ENCODE data around the gene ZNF787.
"Not testable (repeated sequence)": the region's sequence is repeated elsewhere in the genome, so short reads cannot be mapped to it uniquely, and the experiment has no call there.

The ZNF787 gene

GRCh38 chr19:56121180-56122167 lies at the start of gene ZNF787:
Gene ZNF787 (minus strand): TSS chr19:56121295. CDS start chr19:56103217, 18,078 bp downstream.
- DNase-seq (ENCODE audit: low spot score): peak; percentile 86

DNA sequence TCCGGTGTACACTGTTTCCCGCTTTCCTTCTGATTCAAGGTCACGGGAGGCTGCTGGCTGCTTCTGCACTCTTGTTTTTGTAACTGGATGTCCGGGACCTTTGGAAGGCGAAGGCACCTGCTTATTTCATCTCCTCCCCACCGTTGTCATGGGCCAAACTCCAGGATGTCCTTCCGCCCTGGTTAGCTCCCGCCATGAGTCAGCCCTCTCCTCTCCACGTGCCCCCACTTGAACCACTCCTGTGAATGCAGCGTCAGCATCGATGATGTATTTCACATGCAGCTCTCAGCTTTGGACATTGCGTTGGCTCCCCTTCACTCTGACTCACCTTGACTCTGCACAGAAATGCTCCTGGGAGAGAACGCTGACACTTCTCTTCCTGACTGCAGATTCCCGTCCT lies 49.2 kb upstream of the ZNF787 start:
- no peak for DNase-seq (ENCODE audit: low spot score)

DNA sequence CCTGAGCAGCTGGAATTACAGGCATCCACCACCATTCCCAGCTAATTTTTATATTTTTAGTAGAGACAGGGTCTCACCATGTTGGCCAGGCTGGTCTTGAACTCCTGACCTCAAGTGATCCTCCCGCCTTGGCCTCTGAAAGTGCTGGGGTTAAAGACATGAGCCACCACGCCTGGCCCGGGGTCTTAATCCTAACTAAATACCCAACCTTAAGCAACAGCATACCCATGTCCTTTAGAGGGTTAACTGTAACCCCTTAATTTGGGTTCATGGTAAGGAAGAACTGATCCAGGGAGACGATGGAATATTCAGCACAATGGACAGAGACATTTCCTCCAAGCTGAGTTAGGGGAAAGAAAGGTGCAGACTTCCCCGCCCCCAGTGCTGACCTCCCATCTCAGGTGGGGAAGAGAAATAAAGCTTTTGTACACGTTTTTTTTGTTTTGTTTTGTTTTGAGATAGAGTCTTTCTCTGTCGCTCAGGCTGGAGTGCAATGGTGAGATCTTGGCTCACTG lies 46.0 kb upstream of the ZNF787 start:
- no peak for DNase-seq (ENCODE audit: low spot score)

DNA sequence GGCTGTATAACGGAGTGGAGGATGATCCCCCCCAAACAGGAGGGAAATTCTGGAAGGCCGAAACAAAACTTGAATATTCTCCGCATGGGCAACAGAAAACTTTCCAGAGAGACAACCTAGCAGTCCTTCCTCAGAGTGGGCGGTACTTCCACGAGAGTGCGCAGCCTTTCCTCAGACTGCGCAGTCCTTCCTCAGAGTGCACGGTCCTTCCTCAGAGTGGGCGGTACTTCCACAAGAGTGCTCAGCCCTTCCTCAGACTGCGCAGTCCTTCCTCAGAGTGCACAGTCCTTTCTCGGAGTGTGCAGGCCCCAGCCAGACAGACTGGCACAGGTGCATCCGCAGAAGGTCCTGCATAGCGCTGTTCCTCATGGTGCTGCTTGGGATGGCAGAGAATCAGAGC lies 42.0 kb upstream of the ZNF787 start:
- no peak for DNase-seq (ENCODE audit: low spot score)

DNA sequence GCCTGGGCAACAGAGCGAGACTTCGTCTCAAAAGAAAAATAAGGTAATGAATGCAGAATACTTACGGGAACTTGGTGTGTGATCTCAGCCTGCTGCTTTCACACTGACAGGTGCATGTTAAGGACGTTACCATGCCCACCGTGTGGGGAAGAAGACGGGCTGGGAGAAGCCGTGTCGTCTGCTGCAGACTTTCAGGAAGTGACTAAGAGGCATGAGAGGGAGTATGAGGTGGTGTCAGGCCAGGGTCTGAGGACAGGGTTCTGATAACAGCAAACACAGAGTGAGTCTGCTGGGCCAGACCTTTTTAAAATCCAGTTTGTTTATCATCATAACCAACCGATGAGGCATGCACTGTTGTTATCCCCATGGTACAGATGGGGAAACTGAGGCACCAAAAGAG lies 41.2 kb upstream of the ZNF787 start:
- DNase-seq (ENCODE audit: low spot score): no peak

- no peak for DNase-seq (ENCODE audit: low spot score)
Observed at GRCh38 chr19:56161534-56161933, 40.4 kb upstream of the ZNF787 start.

DNA sequence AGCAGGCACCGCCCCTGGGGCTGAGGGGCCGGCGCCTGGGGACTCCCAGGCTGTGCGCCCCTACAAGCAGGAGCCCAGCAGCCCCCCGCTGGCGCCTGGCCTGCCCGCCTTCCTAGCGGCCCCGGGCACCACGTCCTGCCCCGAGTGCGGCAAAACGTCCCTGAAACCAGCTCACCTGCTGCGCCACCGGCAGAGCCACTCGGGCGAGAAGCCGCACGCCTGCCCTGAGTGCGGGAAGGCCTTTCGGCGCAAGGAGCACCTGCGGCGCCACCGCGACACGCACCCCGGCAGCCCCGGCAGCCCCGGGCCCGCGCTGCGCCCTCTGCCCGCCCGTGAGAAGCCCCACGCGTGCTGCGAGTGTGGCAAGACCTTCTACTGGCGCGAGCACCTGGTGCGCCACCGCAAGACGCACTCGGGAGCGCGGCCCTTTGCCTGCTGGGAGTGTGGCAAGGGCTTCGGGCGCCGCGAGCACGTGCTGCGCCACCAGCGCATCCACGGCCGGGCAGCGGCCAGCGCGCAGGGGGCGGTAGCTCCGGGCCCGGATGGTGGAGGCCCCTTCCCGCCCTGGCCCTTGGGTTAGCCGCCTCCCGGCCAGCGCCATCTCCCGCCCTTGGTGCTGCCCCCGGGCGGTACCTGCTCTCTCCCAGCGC lies 38.7 kb upstream of the ZNF787 start:
- DNase-seq (ENCODE audit: low spot score): no peak

DNA sequence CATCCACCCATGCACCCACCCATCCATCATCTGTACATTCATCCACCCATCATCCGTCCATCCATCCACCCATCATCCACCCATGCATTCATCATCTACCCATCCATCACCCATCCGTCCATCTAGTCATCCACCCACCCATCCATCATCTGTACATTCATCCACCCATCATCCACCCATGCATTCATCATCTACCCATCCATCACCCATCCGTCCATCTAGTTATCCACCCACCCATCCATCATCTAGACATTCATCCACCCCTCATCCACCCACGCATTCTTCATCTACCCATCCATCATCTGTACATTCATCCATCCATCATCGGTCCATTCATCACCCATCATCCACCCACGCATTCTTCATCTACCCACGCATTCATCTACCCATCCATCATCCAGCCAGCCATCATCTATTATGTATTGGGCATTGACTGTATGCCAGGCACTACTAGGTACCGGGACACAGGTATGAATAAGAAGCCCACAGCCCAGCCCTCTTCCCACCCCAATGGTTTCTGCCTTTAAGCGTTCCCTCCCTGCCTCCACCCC lies 38.0 kb upstream of the ZNF787 start:
- DNase-seq (ENCODE audit: low spot score): no peak

GRCh38 chr19:56158170-56158757 lies 37.2 kb upstream of the ZNF787 start:
- DNase-seq (ENCODE audit: low spot score): no peak

DNA sequence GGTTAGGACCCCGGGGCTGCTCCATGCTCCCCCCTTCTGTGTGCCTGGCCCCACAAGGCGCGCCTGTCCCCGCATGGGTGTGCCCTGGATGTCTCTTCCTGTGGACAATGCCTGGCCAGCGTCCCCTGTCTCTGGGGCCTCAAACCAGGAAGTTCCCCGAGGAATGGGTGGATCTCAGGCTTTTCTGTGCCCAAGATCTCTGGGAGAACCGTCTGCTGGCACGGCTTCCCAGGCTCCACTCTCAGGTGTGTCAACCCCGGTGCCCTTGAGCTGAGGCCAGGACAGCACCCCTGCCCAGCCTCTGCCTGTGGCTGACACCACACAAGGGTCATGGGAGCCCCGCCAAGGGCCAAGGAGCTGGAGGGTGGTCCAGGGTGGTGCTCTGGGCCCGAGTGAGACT lies 35.7 kb upstream of the ZNF787 start:
- DNase-seq (ENCODE audit: low spot score): no peak

DNA sequence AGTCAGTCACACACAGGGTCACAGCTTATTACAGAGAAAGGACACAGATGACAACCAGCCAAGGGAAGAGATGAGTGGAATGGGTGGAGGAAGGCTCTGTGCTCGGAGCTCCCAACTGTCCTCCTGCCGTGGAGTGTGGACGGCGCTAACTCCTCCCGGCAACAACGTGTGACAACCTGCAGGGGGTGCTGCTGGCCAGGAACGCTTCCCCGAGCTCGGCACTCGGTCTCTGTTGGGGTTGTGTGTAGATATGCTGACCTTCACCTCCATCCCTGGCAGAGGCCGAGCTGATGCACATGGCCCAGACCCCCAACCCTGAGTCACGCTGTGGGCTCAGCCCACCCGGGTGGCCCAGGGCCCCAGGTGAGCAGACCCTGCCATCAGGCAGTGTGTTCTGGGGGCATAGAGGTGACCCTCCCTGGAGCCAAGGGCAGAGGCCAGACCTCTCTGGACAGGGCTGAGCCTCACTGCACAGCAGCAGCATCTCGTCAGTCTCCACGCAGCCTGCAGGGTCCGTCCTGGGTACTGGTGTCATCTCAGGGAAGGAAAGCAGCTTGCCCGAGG lies 34.1 kb upstream of the ZNF787 start:
- no peak for DNase-seq (ENCODE audit: low spot score)

- DNase-seq (ENCODE audit: low spot score): no peak
Observed at GRCh38 chr19:56153507-56153906, 32.4 kb upstream of the ZNF787 start.

- no peak for DNase-seq (ENCODE audit: low spot score)
Observed at GRCh38 chr19:56152644-56153043, 31.5 kb upstream of the ZNF787 start.

- no peak for DNase-seq (ENCODE audit: low spot score)
Observed at GRCh38 chr19:56150358-56150757, 29.3 kb upstream of the ZNF787 start.

- no peak for DNase-seq (ENCODE audit: low spot score)
Observed at GRCh38 chr19:56149656-56150038, 28.6 kb upstream of the ZNF787 start.

GRCh38 chr19:56148955-56149655 lies 28.0 kb upstream of the ZNF787 start:
- DNase-seq (ENCODE audit: low spot score): not testable (repeated sequence)

DNA sequence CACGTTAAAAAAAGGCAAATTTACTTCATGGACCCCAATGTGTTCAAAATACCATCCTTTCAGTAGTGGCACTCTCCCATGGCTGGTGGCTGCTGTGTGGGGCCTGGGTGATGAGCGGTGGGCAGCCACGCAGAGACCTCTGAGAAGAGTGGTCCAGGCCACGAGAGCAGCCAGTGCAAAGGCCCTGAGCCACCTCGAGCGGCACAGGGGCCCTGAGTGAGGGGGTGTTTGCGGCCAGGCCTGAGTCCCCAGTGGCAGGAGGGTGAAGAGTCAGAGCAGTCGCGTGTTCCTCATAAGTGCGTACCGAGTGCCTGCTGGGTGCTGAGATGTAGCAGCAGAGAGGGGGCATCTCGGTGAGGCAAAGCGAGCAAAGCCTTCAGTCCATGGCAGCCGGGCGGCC lies 27.0 kb upstream of the ZNF787 start:
- DNase-seq (ENCODE audit: low spot score): no peak

GRCh38 chr19:56147307-56147706 lies 26.2 kb upstream of the ZNF787 start:
- no peak for DNase-seq (ENCODE audit: low spot score)

DNA sequence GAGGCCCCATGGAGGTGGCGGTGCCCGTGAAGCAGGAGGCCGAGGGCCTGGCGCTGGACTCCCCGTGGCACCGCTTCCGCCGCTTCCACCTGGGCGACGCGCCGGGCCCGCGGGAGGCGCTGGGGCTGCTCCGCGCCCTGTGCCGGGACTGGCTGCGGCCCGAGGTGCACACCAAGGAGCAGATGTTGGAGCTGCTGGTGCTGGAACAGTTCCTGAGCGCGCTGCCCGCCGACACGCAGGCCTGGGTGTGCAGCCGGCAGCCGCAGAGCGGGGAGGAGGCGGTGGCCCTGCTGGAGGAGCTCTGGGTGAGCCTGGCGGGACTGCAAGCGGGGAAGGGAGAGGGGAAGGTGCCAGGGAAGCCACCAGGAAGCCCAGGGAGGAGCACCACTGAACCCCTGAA lies 25.8 kb upstream of the ZNF787 start:
- no peak for DNase-seq (ENCODE audit: low spot score)

- no peak for DNase-seq (ENCODE audit: low spot score)
Observed at GRCh38 chr19:56145698-56146097, 24.6 kb upstream of the ZNF787 start.

DNA sequence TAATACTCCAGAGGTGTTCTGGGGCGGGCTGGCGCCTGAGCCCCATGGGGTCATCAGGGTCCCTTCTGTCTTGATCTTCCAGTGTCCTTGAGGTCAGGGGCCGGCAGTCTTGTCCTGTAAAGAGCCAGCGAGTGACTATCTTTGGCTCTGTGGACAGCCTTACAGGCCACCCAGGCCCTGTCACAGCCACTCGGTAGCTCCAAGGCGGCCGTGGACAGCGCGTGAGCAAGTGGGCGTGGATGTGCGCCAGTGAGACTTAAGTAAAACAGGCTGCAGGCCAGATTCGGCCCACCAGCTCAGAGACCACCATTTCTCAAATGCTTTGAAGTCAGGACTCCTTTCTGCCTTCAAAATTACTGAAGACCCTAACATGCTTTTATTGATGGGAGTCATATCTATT lies 23.7 kb upstream of the ZNF787 start:
- no peak for DNase-seq (ENCODE audit: low spot score)
